Panc1 (cell line): ENCODE measurements around the gene LHFPL4. TPM values are rescaled to one million over a fixed set of nuclear protein-coding genes. Genes with fewer than 3 reads are reported as not detected.

Experiments
- ATAC-seq: fragments of 200-7000 bp; cut with Tn5 transposase; 2 replicates; pipeline ENCODE4 v1.9.1; 2020; ENCODE audit warnings: mild to moderate bottlenecking, moderate library complexity
- BruUV-seq: library from RNA; stranded (reverse); fragments of 400-500 nt; replicated peaks from 2 replicates; lab custom pipeline; 2021; lab: Mats Ljungman, UMichigan
- CTCF ChIA-PET: fragments of 300-600 bp; sonication (Branson Sonifier 250); formaldehyde crosslinking; loops from one replicate; lab custom pipeline; 2022; ENCODE audit warnings: antibody characterized with exemption; lab: Charles Lee
- POLR2A ChIA-PET: fragments of 300-600 bp; sonication (Branson Sonifier 250); formaldehyde crosslinking; loops from one replicate; lab custom pipeline; 2022; ENCODE audit warnings: antibody characterized with exemption; lab: Charles Lee
- DNase-seq: peaks from one replicate; pipeline ENCODE4 v3.0.0-alpha.2; 2010; ENCODE audit warnings: low read depth, low spot score
- H3K27ac ChIP-seq: 2 replicates; pipeline ENCODE4 v1.5.1; 2011; ENCODE audit warnings: mild to moderate bottlenecking, low read length, inconsistent platforms
- H3K27me3 ChIP-seq: fragments of 200-500 bp; sonication (Bioruptor generic); 2 replicates; pipeline ENCODE4 v1.6.0; 2014; ENCODE audit warnings: low read length, inconsistent platforms; ENCODE audit not compliant: control insufficient read depth, insufficient read depth
- H3K36me3 ChIP-seq: fragments of 200-500 bp; sonication (Bioruptor generic); 2 replicates; pipeline ENCODE4 v1.5.1; 2014; ENCODE audit warnings: inconsistent platforms, mild to moderate bottlenecking, low read length, moderate library complexity; ENCODE audit not compliant: control insufficient read depth, insufficient read depth
- H3K4me1 ChIP-seq: 2 replicates; pipeline ENCODE4 v1.5.1; 2011; ENCODE audit warnings: inconsistent platforms, mild to moderate bottlenecking, low read length, moderate library complexity; ENCODE audit not compliant: control insufficient read depth, insufficient read depth
- H3K4me3 ChIP-seq, 2 experiments: 2 replicates each; pipeline ENCODE4 v1.5.1; 2011 to 2012; ENCODE audit warnings: low read depth in 2 of 2, low read length in 2 of 2, mild to moderate bottlenecking in 2 of 2, inconsistent platforms in 1 of 2, moderate library complexity in 1 of 2
- H3K9me3 ChIP-seq: fragments of 200-500 bp; sonication (Bioruptor generic); 2 replicates; pipeline ENCODE4 v1.5.1; 2014; ENCODE audit warnings: low read depth, mild to moderate bottlenecking, inconsistent platforms, low read length, moderate library complexity; ENCODE audit not compliant: control insufficient read depth, insufficient read depth
- POLR2AphosphoS5 ChIP-seq: IDR thresholded peaks from 2 replicates; pipeline ENCODE4 v1.6.1; 2012; ENCODE audit warnings: mild to moderate bottlenecking, low read depth, low read length, moderate library complexity
- SIN3A ChIP-seq: IDR thresholded peaks from 2 replicates; pipeline ENCODE4 v1.6.1; 2012; ENCODE audit warnings: low read depth, mild to moderate bottlenecking, low read length, moderate library complexity, borderline replicate concordance; ENCODE audit not compliant: insufficient read depth
- TCF7L2 ChIP-seq: IDR thresholded peaks from 2 replicates; pipeline ENCODE4 v1.6.1; 2011; ENCODE audit warnings: mild to moderate bottlenecking, low read depth, low read length, inconsistent platforms
- in situ Hi-C: cut with HindIII; loops from 2 replicates; pipeline ENCODE4 v1.10.0; 2016; ENCODE audit warnings: low sequenced_read_pairs, low pct_unique_long_range_greater_than_20kb
- intact Hi-C: fragments of 100-400 bp; cut with micrococcal nuclease; formaldehyde crosslinking; loops from one replicate; pipeline ENCODE4 v1.10.0; 2022; ENCODE audit not compliant: unreplicated experiment
- total RNA-seq: library from RNA; stranded (reverse); gene quantifications from one replicate; pipeline ENCODE4 v1.2.1, GENCODE V29; 2021; ENCODE audit not compliant: unreplicated experiment
- TF ChIP-seq, protein P1 (sequence below), 2 experiments: IDR thresholded peaks; 2 replicates each; pipeline ENCODE4 v1.6.1; 2011 to 2012; ENCODE audit warnings: low read depth in 2 of 2, control low read depth in 1 of 2, low read length in 1 of 2, mild to moderate bottlenecking in 1 of 2, moderate library complexity in 1 of 2; ENCODE audit not compliant: insufficient read depth in 1 of 2
- TF ChIP-seq, protein P2 (sequence below): fragments of 450-650 bp; IDR thresholded peaks from 2 replicates; pipeline ENCODE4 v1.5.1; 2017; ENCODE audit warnings: mild to moderate bottlenecking

Gene LHFPL4
- total RNA-seq, 1 experiment from 2014 or later = not detected

DNA sequence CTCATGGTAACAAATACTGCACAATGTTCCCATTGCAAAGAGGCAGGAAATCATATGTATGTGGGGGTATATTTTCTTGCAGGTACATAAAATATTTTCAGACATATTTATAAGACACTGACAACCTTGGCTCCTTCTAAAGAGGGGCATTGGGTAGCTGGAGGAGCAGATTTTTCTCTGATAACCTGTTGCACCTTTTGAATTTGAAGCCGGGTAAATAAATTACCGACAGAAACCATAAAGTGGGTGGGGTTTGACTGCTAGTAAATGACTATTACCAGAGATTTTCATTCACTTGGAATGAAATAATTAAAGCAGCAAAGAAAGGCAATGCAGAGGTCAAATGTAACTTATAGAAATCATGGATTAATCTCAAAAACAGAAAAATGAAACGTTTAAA, 19.2 kb downstream of the LHFPL4 start:
- Histone ChIP-seq H3K4me1 (no peaks in the 10 kb centered on the region), H3K9me3 (no peaks in the 10 kb centered on the region), H3K36me3 (no peaks in the 10 kb centered on the region), H3K27me3 (peaks cover 5% of the 10 kb centered on the region), H3K27ac (no peak overlapping the region), H3K4me3 (no peak overlapping the region)
- DNase-seq = no peak
- ChIA-PET POLR2A (no interaction called here), CTCF (no interaction called here)
- intact Hi-C loops (no loop called here), in situ Hi-C loops (no loop called here)
- no TSS peak for BruUV-seq
- no peak for TF ChIP-seq POLR2AphosphoS5
- TF ChIP-seq TCF7L2 = no peak
- TF ChIP-seq, protein P1, sequence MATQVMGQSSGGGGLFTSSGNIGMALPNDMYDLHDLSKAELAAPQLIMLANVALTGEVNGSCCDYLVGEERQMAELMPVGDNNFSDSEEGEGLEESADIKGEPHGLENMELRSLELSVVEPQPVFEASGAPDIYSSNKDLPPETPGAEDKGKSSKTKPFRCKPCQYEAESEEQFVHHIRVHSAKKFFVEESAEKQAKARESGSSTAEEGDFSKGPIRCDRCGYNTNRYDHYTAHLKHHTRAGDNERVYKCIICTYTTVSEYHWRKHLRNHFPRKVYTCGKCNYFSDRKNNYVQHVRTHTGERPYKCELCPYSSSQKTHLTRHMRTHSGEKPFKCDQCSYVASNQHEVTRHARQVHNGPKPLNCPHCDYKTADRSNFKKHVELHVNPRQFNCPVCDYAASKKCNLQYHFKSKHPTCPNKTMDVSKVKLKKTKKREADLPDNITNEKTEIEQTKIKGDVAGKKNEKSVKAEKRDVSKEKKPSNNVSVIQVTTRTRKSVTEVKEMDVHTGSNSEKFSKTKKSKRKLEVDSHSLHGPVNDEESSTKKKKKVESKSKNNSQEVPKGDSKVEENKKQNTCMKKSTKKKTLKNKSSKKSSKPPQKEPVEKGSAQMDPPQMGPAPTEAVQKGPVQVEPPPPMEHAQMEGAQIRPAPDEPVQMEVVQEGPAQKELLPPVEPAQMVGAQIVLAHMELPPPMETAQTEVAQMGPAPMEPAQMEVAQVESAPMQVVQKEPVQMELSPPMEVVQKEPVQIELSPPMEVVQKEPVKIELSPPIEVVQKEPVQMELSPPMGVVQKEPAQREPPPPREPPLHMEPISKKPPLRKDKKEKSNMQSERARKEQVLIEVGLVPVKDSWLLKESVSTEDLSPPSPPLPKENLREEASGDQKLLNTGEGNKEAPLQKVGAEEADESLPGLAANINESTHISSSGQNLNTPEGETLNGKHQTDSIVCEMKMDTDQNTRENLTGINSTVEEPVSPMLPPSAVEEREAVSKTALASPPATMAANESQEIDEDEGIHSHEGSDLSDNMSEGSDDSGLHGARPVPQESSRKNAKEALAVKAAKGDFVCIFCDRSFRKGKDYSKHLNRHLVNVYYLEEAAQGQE (IDR thresholded peaks at IDR 0.05; ENCODE audit: insufficient read depth in 1 of 2, low read depth in 2 of 2, low read length in 1 of 2) = no peak
- TF ChIP-seq SIN3A = no peak
- TF ChIP-seq, protein P2, sequence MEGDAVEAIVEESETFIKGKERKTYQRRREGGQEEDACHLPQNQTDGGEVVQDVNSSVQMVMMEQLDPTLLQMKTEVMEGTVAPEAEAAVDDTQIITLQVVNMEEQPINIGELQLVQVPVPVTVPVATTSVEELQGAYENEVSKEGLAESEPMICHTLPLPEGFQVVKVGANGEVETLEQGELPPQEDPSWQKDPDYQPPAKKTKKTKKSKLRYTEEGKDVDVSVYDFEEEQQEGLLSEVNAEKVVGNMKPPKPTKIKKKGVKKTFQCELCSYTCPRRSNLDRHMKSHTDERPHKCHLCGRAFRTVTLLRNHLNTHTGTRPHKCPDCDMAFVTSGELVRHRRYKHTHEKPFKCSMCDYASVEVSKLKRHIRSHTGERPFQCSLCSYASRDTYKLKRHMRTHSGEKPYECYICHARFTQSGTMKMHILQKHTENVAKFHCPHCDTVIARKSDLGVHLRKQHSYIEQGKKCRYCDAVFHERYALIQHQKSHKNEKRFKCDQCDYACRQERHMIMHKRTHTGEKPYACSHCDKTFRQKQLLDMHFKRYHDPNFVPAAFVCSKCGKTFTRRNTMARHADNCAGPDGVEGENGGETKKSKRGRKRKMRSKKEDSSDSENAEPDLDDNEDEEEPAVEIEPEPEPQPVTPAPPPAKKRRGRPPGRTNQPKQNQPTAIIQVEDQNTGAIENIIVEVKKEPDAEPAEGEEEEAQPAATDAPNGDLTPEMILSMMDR = no peak
- no peak for ATAC-seq

DNA sequence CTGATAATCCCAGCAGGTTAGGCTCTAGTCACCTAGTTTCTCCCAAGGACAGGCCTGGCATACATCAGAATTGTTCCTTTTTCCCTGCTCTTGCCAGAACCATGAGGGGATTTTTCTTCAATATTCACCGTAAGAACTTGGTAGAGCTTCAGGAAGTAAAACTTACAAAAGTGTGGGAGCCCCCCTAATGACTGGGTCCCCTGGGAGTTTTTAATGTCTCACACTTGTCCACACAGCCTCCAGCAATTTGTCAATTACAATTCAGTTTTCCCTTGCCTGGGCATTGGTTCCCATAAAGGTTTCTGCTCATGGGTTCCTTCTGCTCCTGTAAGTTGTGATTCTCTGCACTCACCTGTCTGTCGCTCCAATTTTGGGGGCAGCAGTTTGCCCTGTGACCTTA, 28.5 kb downstream of the LHFPL4 start:
- POLR2A ChIA-PET = no interaction called here
- intact Hi-C loops = no loop called here

More for the DNA sequence above, 28.5 kb downstream of the LHFPL4 start:
- Histone ChIP-seq H3K4me1 (no peaks in the 10 kb centered on the region), H3K27me3 (peaks cover 15% of the 10 kb centered on the region), H3K4me3 (no peak overlapping the region), H3K9me3 (no peaks in the 10 kb centered on the region), H3K27ac (no peak overlapping the region), H3K36me3 (no peaks in the 10 kb centered on the region)
- in situ Hi-C loops = no loop called here
- ATAC-seq (no peak), DNase-seq (no peak)
- TF ChIP-seq, protein P1 (IDR thresholded peaks at IDR 0.05; ENCODE audit: insufficient read depth in 1 of 2, low read depth in 2 of 2, low read length in 1 of 2) = no peak
- TF ChIP-seq, protein P2 = no peak
- TF ChIP-seq SIN3A (no peak), POLR2AphosphoS5 (no peak), TCF7L2 (no peak)
- CTCF ChIA-PET = no interaction called here
- no TSS peak for BruUV-seq
